GM12878 (cell line): ENCODE measurements around the gene CRY1. TPM values are rescaled to one million over a fixed set of nuclear protein-coding genes. Genes with fewer than 3 reads are reported as not detected.

Experiments used
- ATAC-seq: fragments of 200-7000 bp; cut with Tn5 transposase; 3 replicates; pipeline ENCODE4 v1.9.1; 2020; ENCODE audit warnings: mild to moderate bottlenecking, moderate library complexity
- BruUV-seq: library from RNA; stranded (reverse); fragments of 400-500 nt; replicated peaks from 2 replicates; lab custom pipeline; 2021; lab: Mats Ljungman, UMichigan
- CTCF ChIA-PET: fragments of 300-600 bp; sonication (Branson Sonifier 250); formaldehyde crosslinking; extraction: SDS; loops from one replicate; lab custom pipeline; 2021; ENCODE audit warnings: inconsistent platforms; lab: Yijun Ruan, JAX
- POLR2A ChIA-PET: fragments of 350-600 bp; formaldehyde crosslinking; extraction: SDS; loops from one replicate; lab custom pipeline; 2021; ENCODE audit warnings: inconsistent platforms; lab: Charles Lee
- RAD21 ChIA-PET: fragments of 300-600 bp; sonication (Branson Sonifier 250); formaldehyde crosslinking; loops from one replicate; lab custom pipeline; 2023; ENCODE audit warnings: antibody characterized with exemption; ENCODE audit not compliant: unreplicated experiment; lab: Charles Lee
- SMC1A ChIA-PET: fragments of 300-600 bp; sonication (Branson Sonifier 250); formaldehyde crosslinking; loops from one replicate; lab custom pipeline; 2023; ENCODE audit not compliant: unreplicated experiment, uncharacterized antibody; lab: Charles Lee
- DNase-seq: peaks from one replicate; pipeline ENCODE4 v3.0.0-alpha.2; 2011; ENCODE audit warnings: low read depth, low spot score
- FAIRE-seq: peaks from 3 replicates; lab custom pipeline; 2011; peaks lifted over from hg19 to GRCh38; lab: Jason Lieb, UNC
- H2AFZ ChIP-seq: 2 replicates; pipeline ENCODE4 v1.6.0; 2011; ENCODE audit warnings: low read depth, low read length, control low read depth; ENCODE audit not compliant: control insufficient read depth
- H3K27ac ChIP-seq: 2 replicates; pipeline ENCODE4 v1.5.1; 2011; ENCODE audit warnings: control low read depth; ENCODE audit not compliant: control insufficient read depth, insufficient read depth
- H3K27me3 ChIP-seq, 2 experiments: replicated peaks in 1 of 2; 2 replicates each; pipeline versions ENCODE4 v1.6.0 to v1.6.1; 2011; ENCODE audit warnings: low read length in 1 of 2; ENCODE audit not compliant: control insufficient read depth in 2 of 2, insufficient read depth in 2 of 2
- H3K36me3 ChIP-seq, 2 experiments: 2 replicates each; pipeline ENCODE4 v1.5.1; 2011; ENCODE audit warnings: low read length in 1 of 2; ENCODE audit not compliant: control insufficient read depth in 2 of 2, insufficient read depth in 2 of 2
- H3K4me1 ChIP-seq: 2 replicates; pipeline ENCODE4 v1.6.1; 2011; ENCODE audit warnings: mild to moderate bottlenecking, low read length, moderate library complexity, mixed read lengths; ENCODE audit not compliant: control insufficient read depth, insufficient read depth
- H3K4me2 ChIP-seq: 2 replicates; pipeline ENCODE4 v1.6.0; 2011; ENCODE audit warnings: control low read depth; ENCODE audit not compliant: control insufficient read depth, insufficient read depth
- H3K4me3 ChIP-seq: fragments of 200-600 bp; sonication (generic); 2 replicates; pipeline ENCODE4 v1.5.1; 2016
- H3K79me2 ChIP-seq: 2 replicates; pipeline ENCODE4 v1.6.0; 2011; ENCODE audit warnings: low read length; ENCODE audit not compliant: control insufficient read depth, insufficient read depth
- H3K9ac ChIP-seq: 2 replicates; pipeline ENCODE4 v1.8.0; 2011; ENCODE audit warnings: low read length, control low read depth, mixed read lengths; ENCODE audit not compliant: control insufficient read depth, insufficient read depth
- H3K9me3 ChIP-seq: replicated peaks from 3 replicates; pipeline ENCODE4 v1.5.1; 2011; ENCODE audit warnings: mild to moderate bottlenecking, low read length; ENCODE audit not compliant: control insufficient read depth, insufficient read depth
- H4K20me1 ChIP-seq: 2 replicates; pipeline ENCODE4 v1.6.0; 2011; ENCODE audit not compliant: control insufficient read depth, insufficient read depth
- BHLHE40 ChIP-seq, 2 experiments: fragments of 450-650 bp in 1 of 2; IDR thresholded peaks; 2 replicates each; pipeline ENCODE4 v1.6.1; 2011 to 2017; ENCODE audit warnings: low read depth in 2 of 2, borderline replicate concordance in 1 of 2, improper control_type of control experiment in 1 of 2, low read length in 1 of 2, mild to moderate bottlenecking in 1 of 2
- BMI1 ChIP-seq: fragments of 450-650 bp; IDR thresholded peaks from 2 replicates; pipeline ENCODE4 v1.6.1; 2016; ENCODE audit warnings: mild to moderate bottlenecking, moderate library complexity, borderline replicate concordance
- CEBPB ChIP-seq, 2 experiments: fragments of 150-350 bp in 1 of 2; IDR thresholded peaks; 2 replicates each; pipeline ENCODE4 v1.6.1; 2012 to 2014; ENCODE audit warnings: low read depth in 2 of 2, low read length in 2 of 2, borderline replicate concordance in 1 of 2, inconsistent platforms in 1 of 2
- IRF4 ChIP-seq: IDR thresholded peaks from 2 replicates; pipeline ENCODE4 v1.6.1; 2011; ENCODE audit warnings: low read depth, low read length
- MXI1 ChIP-seq: fragments of 150-350 bp; IDR thresholded peaks from 2 replicates; pipeline ENCODE4 v1.6.1; 2011; ENCODE audit warnings: low read depth, mild to moderate bottlenecking, inconsistent platforms, low read length, improper control_type of control experiment
- NFYB ChIP-seq: IDR thresholded peaks from 2 replicates; pipeline ENCODE4 v1.6.1; 2011; ENCODE audit warnings: low read depth, mild to moderate bottlenecking, low read length, improper control_type of control experiment, moderate library complexity; ENCODE audit not compliant: insufficient read depth
- NR2C1 ChIP-seq: fragments of 450-650 bp; IDR thresholded peaks from 2 replicates; pipeline ENCODE4 v1.6.1; 2017; ENCODE audit warnings: antibody characterized with exemption, mild to moderate bottlenecking, moderate library complexity
- PBX3 ChIP-seq: IDR thresholded peaks from 2 replicates; pipeline ENCODE4 v1.6.1; 2011; ENCODE audit warnings: mild to moderate bottlenecking, low read depth, low read length, moderate library complexity; ENCODE audit not compliant: insufficient replicate concordance
- RAD21 ChIP-seq: IDR thresholded peaks from 2 replicates; pipeline ENCODE4 v1.6.1; 2011; ENCODE audit warnings: mild to moderate bottlenecking, low read depth, low read length, moderate library complexity; ENCODE audit not compliant: insufficient read depth
- RFX5 ChIP-seq: IDR thresholded peaks from 2 replicates; pipeline ENCODE4 v1.6.1; 2011; ENCODE audit warnings: low read depth, low read length, improper control_type of control experiment
- RUNX3 ChIP-seq: IDR thresholded peaks from 2 replicates; pipeline ENCODE4 v1.6.1; 2012; ENCODE audit warnings: low read length, inconsistent platforms
- STAT3 ChIP-seq: IDR thresholded peaks from 2 replicates; pipeline ENCODE4 v1.6.1; 2011; ENCODE audit warnings: low read depth, low read length, improper control_type of control experiment
- SUPT20H ChIP-seq: IDR thresholded peaks from 2 replicates; pipeline ENCODE4 v1.6.1; 2011; ENCODE audit warnings: low read depth, mild to moderate bottlenecking, low read length, moderate library complexity, borderline replicate concordance; ENCODE audit not compliant: control insufficient read depth
- SUZ12 ChIP-seq: fragments of 200-600 bp; sonication (generic); IDR thresholded peaks from one replicate; pipeline ENCODE4 v1.6.1; 2018; ENCODE audit warnings: antibody characterized with exemption, mild to moderate bottlenecking; ENCODE audit not compliant: unreplicated experiment
- TBL1XR1 ChIP-seq: IDR thresholded peaks from 2 replicates; pipeline ENCODE4 v1.6.1; 2012; ENCODE audit warnings: low read depth, low read length, improper control_type of control experiment
- TCF7 ChIP-seq: IDR thresholded peaks from 2 replicates; pipeline ENCODE4 v1.6.1; 2014; ENCODE audit warnings: antibody characterized with exemption, borderline replicate concordance
- WGBS: methylation state at CpG from one replicate; pipeline ENCODE4 v1.1.6; 2016; ENCODE audit warnings: low lambda C conversion rate; ENCODE audit not compliant: insufficient replicate concordance, insufficient coverage; ENCODE audit errors: missing lambda C conversion rate; 5-methylcytosine and 5-hydroxymethylcytosine counted together
- in situ Hi-C: fragments of 300-500 bp; cut with MboI; formaldehyde crosslinking; loops from 9 replicates; pipeline ENCODE4 v1.14.3; 2018; ENCODE audit warnings: mixed read lengths
- intact Hi-C: fragments of 100-400 bp; cut with micrococcal nuclease; formaldehyde crosslinking; loops from one replicate; pipeline ENCODE4 v1.14.2; 2022; ENCODE audit not compliant: unreplicated experiment
- polyA plus RNA-seq, 11 experiments: library from polyadenylated mRNA; depleted of rRNA in 4 of 11; unstranded in 6 of 11; stranded (reverse) in 5 of 11; fragments of >200 nt; fragmentation: Nextera tagmentation in 4 of 11; fragmentation: Illumina TruSeq in 1 of 11; extraction: Ambion mirVana in 4 of 11; extraction: Trizol in 1 of 11; gene quantifications; 1 replicate in 1 of 11; 2 replicates in 10 of 11; pipeline versions ENCODE4 v1.2.1 to v1.2.3, GENCODE V29; 2011 to 2016; ENCODE audit warnings: inconsistent platforms in 2 of 11, missing spikeins in 2 of 11, low read depth in 1 of 11
- total RNA-seq, 4 experiments: library from RNA; depleted of rRNA in 3 of 4; stranded (reverse); fragments of >200 nt in 3 of 4; fragmentation: Illumina TruSeq in 1 of 4; extraction: Trizol in 1 of 4; gene quantifications; 2 replicates each; pipeline versions ENCODE4 v1.2.1 to v1.2.3, GENCODE V29; 2013 to 2021
- TF ChIP-seq, protein P1 (sequence below): fragments of 450-650 bp; conservative IDR thresholded peaks from 2 replicates; pipeline ENCODE4 v1.6.1; 2017; ENCODE audit warnings: mild to moderate bottlenecking, moderate library complexity
- TF ChIP-seq, protein P2 (sequence below): IDR thresholded peaks from 2 replicates; pipeline ENCODE4 v1.6.1; 2011; ENCODE audit warnings: borderline replicate concordance, low read depth, mild to moderate bottlenecking, moderate library complexity, low read length; ENCODE audit not compliant: insufficient read depth, poor library complexity, severe bottlenecking

CRY1 gene
- total and polyA plus RNA-seq, 10 of the 15 experiments (the other 5 are each of a cell fraction or from before 2014, with no cell fraction given), result 1.6 to 10.9 (median 5.4) TPM

GRCh38 chr12:107088912-107089311 is 4.4 kb downstream of the CRY1 start:
- no peak overlapping the region for H3K27ac ChIP-seq
- in situ Hi-C loops, result no loop called here
- no TSS peak for BruUV-seq
- DNase-seq, result no peak
- ATAC-seq, result no peak
- H3K4me2 ChIP-seq, result no peak overlapping the region
- WGBS, result 81% methylated on average over 2 of the region's 2 CpGs
- peaks cover 0 to under 1% of the 10 kb centered on the region in 2 experiments; a peak in 1 of 4 replicates for H3K27me3 ChIP-seq
- ChIA-PET CTCF (interaction anchor here (1.1 to 5.9 kb wide), 4 partner anchors 12 to 43 kb away, joined by 3 to 41 read pairs (median 3); no protein-coding TSS in a partner anchor), RAD21 (no interaction called here), SMC1A (interaction anchor here (0.6 to 1.1 kb wide), 4 partner anchors 9 to 1626 kb away, joined by 3 to 6 read pairs (median 3); no protein-coding TSS in a partner anchor), POLR2A (no interaction called here)
- no peak overlapping the region for H3K4me3 ChIP-seq
- no peaks in the 10 kb centered on the region for H4K20me1 ChIP-seq
- no peaks in the 10 kb centered on the region; the same call in 2 of the 3 replicates for H3K9me3 ChIP-seq
- no peak for TF ChIP-seq IRF4
- no peak for TF ChIP-seq SUPT20H
- no peak for TF ChIP-seq STAT3
- TF ChIP-seq NFYB, result no peak
- TF ChIP-seq, protein P1, sequence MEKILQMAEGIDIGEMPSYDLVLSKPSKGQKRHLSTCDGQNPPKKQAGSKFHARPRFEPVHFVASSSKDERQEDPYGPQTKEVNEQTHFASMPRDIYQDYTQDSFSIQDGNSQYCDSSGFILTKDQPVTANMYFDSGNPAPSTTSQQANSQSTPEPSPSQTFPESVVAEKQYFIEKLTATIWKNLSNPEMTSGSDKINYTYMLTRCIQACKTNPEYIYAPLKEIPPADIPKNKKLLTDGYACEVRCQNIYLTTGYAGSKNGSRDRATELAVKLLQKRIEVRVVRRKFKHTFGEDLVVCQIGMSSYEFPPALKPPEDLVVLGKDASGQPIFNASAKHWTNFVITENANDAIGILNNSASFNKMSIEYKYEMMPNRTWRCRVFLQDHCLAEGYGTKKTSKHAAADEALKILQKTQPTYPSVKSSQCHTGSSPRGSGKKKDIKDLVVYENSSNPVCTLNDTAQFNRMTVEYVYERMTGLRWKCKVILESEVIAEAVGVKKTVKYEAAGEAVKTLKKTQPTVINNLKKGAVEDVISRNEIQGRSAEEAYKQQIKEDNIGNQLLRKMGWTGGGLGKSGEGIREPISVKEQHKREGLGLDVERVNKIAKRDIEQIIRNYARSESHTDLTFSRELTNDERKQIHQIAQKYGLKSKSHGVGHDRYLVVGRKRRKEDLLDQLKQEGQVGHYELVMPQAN, result no peak
- TF ChIP-seq, protein P2, sequence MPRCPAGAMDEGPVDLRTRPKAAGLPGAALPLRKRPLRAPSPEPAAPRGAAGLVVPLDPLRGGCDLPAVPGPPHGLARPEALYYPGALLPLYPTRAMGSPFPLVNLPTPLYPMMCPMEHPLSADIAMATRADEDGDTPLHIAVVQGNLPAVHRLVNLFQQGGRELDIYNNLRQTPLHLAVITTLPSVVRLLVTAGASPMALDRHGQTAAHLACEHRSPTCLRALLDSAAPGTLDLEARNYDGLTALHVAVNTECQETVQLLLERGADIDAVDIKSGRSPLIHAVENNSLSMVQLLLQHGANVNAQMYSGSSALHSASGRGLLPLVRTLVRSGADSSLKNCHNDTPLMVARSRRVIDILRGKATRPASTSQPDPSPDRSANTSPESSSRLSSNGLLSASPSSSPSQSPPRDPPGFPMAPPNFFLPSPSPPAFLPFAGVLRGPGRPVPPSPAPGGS, result no peak
- TF ChIP-seq TCF7, result no peak
- no peak for TF ChIP-seq RUNX3
- no peak for TF ChIP-seq CEBPB (IDR thresholded peaks at IDR 0.05; ENCODE audit: borderline replicate concordance in 1 of 2, low read depth in 2 of 2, low read length in 2 of 2)
- TF ChIP-seq NR2C1, result no peak
- TF ChIP-seq PBX3, result no peak
- TF ChIP-seq MXI1, result no peak
- no peak for TF ChIP-seq BMI1
- TF ChIP-seq BHLHE40 (IDR thresholded peaks at IDR 0.05; ENCODE audit: borderline replicate concordance in 1 of 2, low read depth in 2 of 2, low read length in 1 of 2), result no peak
- no peak for TF ChIP-seq RAD21
- no peak for TF ChIP-seq RFX5
- no peak for TF ChIP-seq TBL1XR1
- no peak for TF ChIP-seq SUZ12
- no peaks in the 10 kb centered on the region for H3K79me2 ChIP-seq
- intact Hi-C loops, result no loop called here
- no peak for FAIRE-seq
- H3K9ac ChIP-seq, result no peak overlapping the region
- H2AFZ ChIP-seq, result no peak overlapping the region
- H3K4me1 ChIP-seq, result no peaks in the 10 kb centered on the region
- no peaks in the 10 kb centered on the region for H3K36me3 ChIP-seq
